ENCODE results near the gene ELOVL1.

Gene ELOVL1

GRCh38 chr1:43315481-43315880 lies 52.3 kb downstream of the ELOVL1 start:
- TF ChIP-seq CTCF (conservative IDR thresholded peaks at IDR 0.05; ENCODE audit: low read length): no peak
- no peak for DNase-seq (ENCODE audit: low read depth)
- H3K4me3 ChIP-seq (ENCODE audit: low read length): no peak overlapping the region

GRCh38 chr1:43314233-43314632 lies 53.6 kb downstream of the ELOVL1 start:
- H3K4me3 ChIP-seq (ENCODE audit: low read length): no peak overlapping the region
- DNase-seq (ENCODE audit: low read depth): no peak
- TF ChIP-seq CTCF (conservative IDR thresholded peaks at IDR 0.05; ENCODE audit: low read length): no peak

GRCh38 chr1:43313771-43314170 lies 54.0 kb downstream of the ELOVL1 start:
- H3K4me3 ChIP-seq (ENCODE audit: low read length): no peak overlapping the region
- no peak for DNase-seq (ENCODE audit: low read depth)
- TF ChIP-seq CTCF (conservative IDR thresholded peaks at IDR 0.05; ENCODE audit: low read length): no peak

Measured in AG10803 (cell line).